ENCODE data around the gene RORC. TPM values are rescaled to one million over a fixed set of nuclear protein-coding genes. Genes with fewer than 3 reads are reported as not detected.

RORC gene
- total RNA-seq, 1 donor from 2014 or later = 0.17 TPM

DNA sequence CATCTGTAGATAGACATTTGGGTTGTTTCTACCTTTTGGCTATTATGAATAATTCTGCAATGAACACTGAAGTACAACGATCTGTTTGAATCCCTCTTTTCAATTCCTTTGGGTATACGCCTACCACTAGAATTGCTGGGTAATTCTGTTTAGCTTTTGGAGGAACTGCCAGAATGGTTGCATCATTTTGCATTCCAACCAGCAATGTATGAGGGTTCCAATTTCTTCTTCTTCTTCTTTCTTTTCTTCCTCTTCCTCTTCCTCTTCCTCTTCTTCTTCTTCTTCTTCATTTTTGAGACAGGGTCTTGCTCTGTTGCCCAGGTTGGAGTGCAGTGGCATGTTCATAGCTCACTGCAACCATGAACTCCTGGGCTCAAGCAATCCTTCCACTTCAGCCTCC, 35.7 kb upstream of the RORC start:
- Histone ChIP-seq H3K36me3 (ENCODE audit: control insufficient read depth, insufficient read depth, low read length) (no peaks in the 10 kb centered on the region), H3K27me3 (ENCODE audit: control insufficient read depth, insufficient read depth, low read length) (no peaks in the 10 kb centered on the region), H3K4me3 (ENCODE audit: low read depth, low read length) (no peak overlapping the region)
- no peak for DNase-seq (ENCODE audit: low read depth)
- TF ChIP-seq, protein P1, sequence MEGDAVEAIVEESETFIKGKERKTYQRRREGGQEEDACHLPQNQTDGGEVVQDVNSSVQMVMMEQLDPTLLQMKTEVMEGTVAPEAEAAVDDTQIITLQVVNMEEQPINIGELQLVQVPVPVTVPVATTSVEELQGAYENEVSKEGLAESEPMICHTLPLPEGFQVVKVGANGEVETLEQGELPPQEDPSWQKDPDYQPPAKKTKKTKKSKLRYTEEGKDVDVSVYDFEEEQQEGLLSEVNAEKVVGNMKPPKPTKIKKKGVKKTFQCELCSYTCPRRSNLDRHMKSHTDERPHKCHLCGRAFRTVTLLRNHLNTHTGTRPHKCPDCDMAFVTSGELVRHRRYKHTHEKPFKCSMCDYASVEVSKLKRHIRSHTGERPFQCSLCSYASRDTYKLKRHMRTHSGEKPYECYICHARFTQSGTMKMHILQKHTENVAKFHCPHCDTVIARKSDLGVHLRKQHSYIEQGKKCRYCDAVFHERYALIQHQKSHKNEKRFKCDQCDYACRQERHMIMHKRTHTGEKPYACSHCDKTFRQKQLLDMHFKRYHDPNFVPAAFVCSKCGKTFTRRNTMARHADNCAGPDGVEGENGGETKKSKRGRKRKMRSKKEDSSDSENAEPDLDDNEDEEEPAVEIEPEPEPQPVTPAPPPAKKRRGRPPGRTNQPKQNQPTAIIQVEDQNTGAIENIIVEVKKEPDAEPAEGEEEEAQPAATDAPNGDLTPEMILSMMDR (IDR thresholded peaks at IDR 0.05; ENCODE audit: insufficient read depth, low read length, poor library complexity, severe bottlenecking) = no peak

GRCh38 chr1:151864411-151864810, 32.8 kb upstream of the RORC start:
- no peak overlapping the region for H3K4me3 ChIP-seq (ENCODE audit: low read depth, low read length)
- no peak for DNase-seq (ENCODE audit: low read depth)
- H3K27me3 ChIP-seq (ENCODE audit: control insufficient read depth, insufficient read depth, low read length) = no peaks in the 10 kb centered on the region
- no peaks in the 10 kb centered on the region for H3K36me3 ChIP-seq (ENCODE audit: control insufficient read depth, insufficient read depth, low read length)
- TF ChIP-seq, protein P1 (IDR thresholded peaks at IDR 0.05; ENCODE audit: insufficient read depth, low read length, poor library complexity, severe bottlenecking) = no peak

DNA sequence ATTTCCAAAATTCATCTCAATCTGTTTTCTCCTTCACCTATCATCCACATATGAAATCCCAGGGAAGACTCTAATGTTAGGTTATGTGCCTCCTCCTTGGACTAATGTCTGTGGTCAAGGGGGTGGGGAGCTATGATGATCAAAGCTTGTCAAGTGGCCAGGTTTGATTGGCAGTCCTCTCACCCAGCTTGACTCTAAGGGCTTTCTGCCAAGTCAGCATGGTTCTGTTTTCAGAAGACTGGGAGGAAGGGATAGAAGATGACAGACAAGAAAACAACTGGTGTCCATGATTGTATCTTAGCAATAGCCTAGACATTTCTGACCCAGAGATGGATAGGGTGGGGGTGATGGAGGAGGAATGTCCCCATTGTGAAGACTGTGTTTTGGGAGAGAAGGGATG, 31.0 kb upstream of the RORC start:
- DNase-seq (ENCODE audit: low read depth) = no peak
- TF ChIP-seq, protein P1 (IDR thresholded peaks at IDR 0.05; ENCODE audit: insufficient read depth, low read length, poor library complexity, severe bottlenecking) = no peak
- Histone ChIP-seq H3K36me3 (ENCODE audit: control insufficient read depth, insufficient read depth, low read length) (no peaks in the 10 kb centered on the region), H3K4me3 (ENCODE audit: low read depth, low read length) (no peak overlapping the region), H3K27me3 (ENCODE audit: control insufficient read depth, insufficient read depth, low read length) (no peaks in the 10 kb centered on the region)

DNA sequence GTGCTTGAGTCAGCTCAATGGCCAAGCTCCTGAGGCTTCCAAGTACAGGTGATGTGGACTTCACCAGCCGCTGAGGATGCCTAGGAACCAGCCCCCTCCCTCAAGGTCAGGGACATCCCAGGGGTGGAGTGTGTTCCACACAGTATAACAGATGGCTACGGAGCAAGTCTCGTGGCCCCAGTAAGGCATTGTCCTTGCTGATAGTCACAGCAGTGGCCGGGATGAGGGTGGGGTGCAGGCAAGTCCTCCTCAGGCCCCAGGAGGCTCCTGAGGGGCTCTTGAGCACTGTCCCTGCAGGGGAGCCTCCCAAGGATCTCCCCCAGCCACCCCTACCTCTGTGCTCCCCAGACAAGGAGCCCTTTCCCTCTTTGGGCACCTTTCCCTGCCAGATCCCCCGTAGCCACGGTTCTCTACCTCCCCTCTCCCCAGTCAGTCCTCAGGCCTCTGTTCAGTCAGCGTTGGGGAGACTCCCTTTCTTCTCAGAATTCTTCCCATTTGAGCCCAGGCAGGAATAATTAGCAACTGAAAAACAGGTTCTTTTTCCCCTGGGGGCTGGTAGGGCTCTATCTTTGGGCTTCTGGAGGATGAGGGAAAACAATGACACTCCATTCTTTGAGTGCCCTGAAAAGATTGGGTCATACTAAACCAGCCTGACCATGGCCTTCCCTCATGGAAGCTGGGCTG, 29.0 kb upstream of the RORC start:
- DNase-seq (ENCODE audit: low read depth) = no peak
- no peaks in the 10 kb centered on the region for H3K27me3 ChIP-seq (ENCODE audit: control insufficient read depth, insufficient read depth, low read length)
- no peaks in the 10 kb centered on the region for H3K36me3 ChIP-seq (ENCODE audit: control insufficient read depth, insufficient read depth, low read length)
- TF ChIP-seq, protein P1 (IDR thresholded peaks at IDR 0.05; ENCODE audit: insufficient read depth, low read length, poor library complexity, severe bottlenecking) = no peak
- no peak overlapping the region for H3K4me3 ChIP-seq (ENCODE audit: low read depth, low read length)

- Histone ChIP-seq H3K27me3 (ENCODE audit: control insufficient read depth, insufficient read depth, low read length) (no peaks in the 10 kb centered on the region), H3K36me3 (ENCODE audit: control insufficient read depth, insufficient read depth, low read length) (no peaks in the 10 kb centered on the region), H3K4me3 (ENCODE audit: low read depth, low read length) (no peak overlapping the region)
- no peak for DNase-seq (ENCODE audit: low read depth)
- TF ChIP-seq, protein P1 (IDR thresholded peaks at IDR 0.05; ENCODE audit: insufficient read depth, low read length, poor library complexity, severe bottlenecking) = no peak
Measured at GRCh38 chr1:151859891-151860293, 28.3 kb upstream of the RORC start.
